Suprapubic skin (tissue), 3 donors: ENCODE data around the gene TFRC.

ENCODE experiments used
- POLR2AphosphoS5 ChIP-seq, 3 donors: sonication (generic); formaldehyde crosslinking; IDR thresholded peaks; one replicate each; pipeline ENCODE4 v1.6.1; 2017; ENCODE audit warnings: antibody characterized with exemption in 3 of 3
- TF ChIP-seq, protein P1 (sequence below), 2 donors: fragments of 200-600 bp in 1 of 2; fragments of 450-650 bp in 1 of 2; sonication (generic) in 1 of 2; IDR thresholded peaks; one replicate each; pipeline ENCODE4 v1.5.1; 2016 to 2019; ENCODE audit warnings: antibody characterized with exemption in 2 of 2, mild to moderate bottlenecking in 1 of 2, moderate library complexity in 1 of 2

DNA sequence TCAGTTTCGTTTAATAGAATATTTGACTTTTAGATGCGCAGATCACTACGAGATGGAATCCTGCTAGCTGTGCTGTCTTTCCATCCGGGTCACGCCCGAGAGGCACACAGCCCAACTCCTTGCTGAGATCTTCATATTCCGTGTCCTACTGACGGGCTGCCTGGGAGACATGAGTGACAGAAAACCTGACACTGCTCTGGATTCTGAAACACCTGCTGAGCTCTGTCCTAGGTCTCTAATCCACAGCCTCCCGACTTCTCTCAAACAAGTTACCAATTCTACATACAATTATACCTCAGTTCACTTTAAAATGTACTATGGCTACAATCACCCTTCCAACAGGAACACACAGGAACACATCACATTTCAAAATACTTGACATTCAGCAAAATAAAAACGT is 27.2 kb downstream of the TFRC start:
- TF ChIP-seq, protein P1, sequence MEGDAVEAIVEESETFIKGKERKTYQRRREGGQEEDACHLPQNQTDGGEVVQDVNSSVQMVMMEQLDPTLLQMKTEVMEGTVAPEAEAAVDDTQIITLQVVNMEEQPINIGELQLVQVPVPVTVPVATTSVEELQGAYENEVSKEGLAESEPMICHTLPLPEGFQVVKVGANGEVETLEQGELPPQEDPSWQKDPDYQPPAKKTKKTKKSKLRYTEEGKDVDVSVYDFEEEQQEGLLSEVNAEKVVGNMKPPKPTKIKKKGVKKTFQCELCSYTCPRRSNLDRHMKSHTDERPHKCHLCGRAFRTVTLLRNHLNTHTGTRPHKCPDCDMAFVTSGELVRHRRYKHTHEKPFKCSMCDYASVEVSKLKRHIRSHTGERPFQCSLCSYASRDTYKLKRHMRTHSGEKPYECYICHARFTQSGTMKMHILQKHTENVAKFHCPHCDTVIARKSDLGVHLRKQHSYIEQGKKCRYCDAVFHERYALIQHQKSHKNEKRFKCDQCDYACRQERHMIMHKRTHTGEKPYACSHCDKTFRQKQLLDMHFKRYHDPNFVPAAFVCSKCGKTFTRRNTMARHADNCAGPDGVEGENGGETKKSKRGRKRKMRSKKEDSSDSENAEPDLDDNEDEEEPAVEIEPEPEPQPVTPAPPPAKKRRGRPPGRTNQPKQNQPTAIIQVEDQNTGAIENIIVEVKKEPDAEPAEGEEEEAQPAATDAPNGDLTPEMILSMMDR (IDR thresholded peaks at IDR 0.05): no peak
- no peak for TF ChIP-seq POLR2AphosphoS5 (IDR thresholded peaks at IDR 0.05)
